Adrenal gland (tissue), 5 donors: ENCODE results near the gene IFT27.
A peak's percentile ranks its signal among the peaks of the same experiment; 100 is the strongest.

ENCODE experiments used
- CTCF ChIP-seq, 6 experiments: fragments of 450-650 bp in 4 of 6; fragments of 200-600 bp in 2 of 6; sonication (generic) in 1 of 6; IDR thresholded peaks; 1 replicate in 5 of 6; 2 replicates in 1 of 6; pipeline versions ENCODE4 v1.5.1 to v1.8.0; 2016 to 2021; ENCODE audit warnings: antibody characterized with exemption in 6 of 6, mild to moderate bottlenecking in 2 of 6, moderate library complexity in 1 of 6
- POLR2A ChIP-seq, 2 donors: fragments of 450-650 bp; IDR thresholded peaks; one replicate each; pipeline ENCODE4 v1.6.1; 2017; ENCODE audit warnings: antibody characterized with exemption in 2 of 2, mild to moderate bottlenecking in 2 of 2, moderate library complexity in 1 of 2
- donor health status: DM: no; HTN: no; CAD: no.

DNA sequence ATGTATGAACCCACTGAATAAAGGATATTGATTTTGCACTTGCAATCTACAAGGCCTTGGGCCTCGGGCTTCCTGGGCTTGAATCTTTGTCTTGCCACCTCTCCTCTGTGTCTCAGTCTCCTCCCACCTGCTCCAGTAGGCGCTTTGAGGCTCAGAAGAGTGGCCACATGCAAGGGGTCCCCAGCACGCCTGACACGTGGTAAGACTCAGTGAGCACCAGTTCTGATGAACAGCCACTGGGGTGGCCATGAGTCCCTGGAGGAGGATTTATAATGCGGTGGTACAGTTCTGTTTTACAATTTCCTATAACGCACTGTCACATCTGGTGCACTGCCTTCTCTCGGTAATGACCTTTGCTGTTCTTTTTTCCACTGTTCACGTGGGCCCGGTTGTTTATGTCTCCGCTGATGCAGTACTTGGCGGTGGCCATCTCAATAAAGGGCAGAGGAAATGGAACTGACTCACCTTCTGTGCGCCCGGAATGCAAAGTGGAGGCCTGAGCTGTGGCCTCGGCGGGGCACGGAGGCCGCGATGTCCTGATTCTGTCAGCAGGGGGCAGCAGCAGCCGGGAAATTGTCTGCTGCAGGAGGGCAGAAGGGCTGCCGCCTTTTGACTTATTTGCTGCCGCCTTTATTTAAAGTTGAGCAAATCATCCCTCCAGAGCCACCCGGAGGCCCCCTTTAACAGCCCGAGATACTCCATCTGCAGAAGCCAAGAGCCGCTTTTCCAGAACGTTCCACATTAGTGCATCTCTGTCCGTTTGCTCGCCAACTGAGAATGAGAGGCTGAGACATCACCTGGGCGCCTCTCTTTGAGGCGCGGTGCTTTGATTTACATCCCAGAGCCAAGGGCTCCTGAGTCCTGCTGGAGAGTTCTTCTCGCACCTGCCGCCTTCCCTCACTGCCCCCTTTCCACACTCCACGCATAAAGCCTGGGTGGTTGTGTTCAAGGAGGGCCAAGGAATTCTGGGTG, 6.0 kb upstream of the IFT27 start:
- TF ChIP-seq POLR2A (IDR thresholded peaks at IDR 0.05), result no peak
- peak; percentile 88 to 94 (median 92) for TF ChIP-seq CTCF (IDR thresholded peaks at IDR 0.05)
